Measurements from ENCODE around the gene TMEM258. TPM values are rescaled to one million over a fixed set of nuclear protein-coding genes. Genes with fewer than 3 reads are reported as not detected.

The TMEM258 gene
- total RNA-seq, 4 donors from 2014 or later: 33.6 to 42.8 (median 36.6) TPM

- no peak for TF ChIP-seq POLR2A (IDR thresholded peaks at IDR 0.05)
- no peak for TF ChIP-seq CTCF (IDR thresholded peaks at IDR 0.05)
- WGBS, 2 donors: 85 to 89% methylated on average over 18 to 20 of the region's 20 CpGs
- DNase-seq (ENCODE audit: low spot score in 2 of 2): no peak
- H3K4me3 ChIP-seq (ENCODE audit: low read depth, poor library complexity, severe bottlenecking): no peak overlapping the region
- intact Hi-C loops (cut with DNase I; ENCODE audit: low total_unique reads): no loop called here
Observed at GRCh38 chr11:61769946-61770683, 22.3 kb downstream of the TMEM258 start.

- H3K4me3 ChIP-seq (ENCODE audit: low read depth, poor library complexity, severe bottlenecking): no peak overlapping the region
- TF ChIP-seq POLR2A (IDR thresholded peaks at IDR 0.05) (no peak), CTCF (IDR thresholded peaks at IDR 0.05) (no peak)
- WGBS, 2 donors: 79 to 89% methylated on average over 23 to 30 of the region's 33 CpGs
- intact Hi-C loops (cut with DNase I; ENCODE audit: low total_unique reads): no loop called here
- DNase-seq (ENCODE audit: low spot score in 2 of 2): no peak
Observed at GRCh38 chr11:61769169-61769920, 23.1 kb downstream of the TMEM258 start.

DNA sequence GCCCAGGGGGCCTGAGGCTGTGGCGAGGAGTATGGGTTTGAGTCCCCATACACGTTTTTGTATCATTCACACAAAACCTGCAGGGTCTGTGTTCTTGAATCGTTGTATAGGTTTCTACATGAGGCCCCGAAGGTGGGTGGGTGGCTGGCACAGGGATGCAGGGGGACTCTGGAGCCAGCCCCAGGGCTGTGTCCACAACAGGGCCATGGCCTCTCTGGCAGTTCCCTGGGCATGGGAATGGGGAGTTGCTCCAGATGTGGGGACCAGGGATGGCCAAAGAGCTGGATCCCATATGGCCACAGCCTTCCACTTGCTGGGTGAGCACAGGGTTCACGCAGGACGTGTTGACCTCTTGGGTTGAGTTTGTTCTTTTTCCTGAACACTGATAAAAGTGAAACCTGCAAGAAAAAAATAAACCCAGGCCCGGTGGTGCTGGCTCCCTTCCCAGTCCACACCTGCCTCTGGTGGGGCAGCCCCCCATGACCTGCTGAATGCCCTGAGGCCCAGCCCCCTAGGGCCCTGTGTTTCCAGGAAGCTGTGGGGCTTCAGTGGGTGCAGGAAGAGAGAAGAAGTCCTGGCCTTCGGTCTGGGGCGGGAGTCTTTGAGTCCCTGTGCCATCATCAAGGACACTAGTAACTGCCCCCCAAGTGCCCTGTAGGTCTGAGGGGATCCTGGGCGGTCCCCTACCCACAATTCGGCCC lies 23.9 kb downstream of the TMEM258 start:
- no peak for TF ChIP-seq CTCF (IDR thresholded peaks at IDR 0.05)
- no peak for TF ChIP-seq POLR2A (IDR thresholded peaks at IDR 0.05)
- WGBS, 2 donors: 67 to 75% methylated on average over 11 of the region's 11 CpGs
- intact Hi-C loops (cut with DNase I; ENCODE audit: low total_unique reads): no loop called here
- no peak for DNase-seq (ENCODE audit: low spot score in 2 of 2)
- H3K4me3 ChIP-seq (ENCODE audit: low read depth, poor library complexity, severe bottlenecking): no peak overlapping the region

GRCh38 chr11:61766353-61766841 lies 26.0 kb downstream of the TMEM258 start:
- TF ChIP-seq CTCF (IDR thresholded peaks at IDR 0.05) (no peak), POLR2A (IDR thresholded peaks at IDR 0.05) (no peak)
- DNase-seq (ENCODE audit: low spot score in 2 of 2): no peak
- no peak overlapping the region for H3K4me3 ChIP-seq (ENCODE audit: low read depth, poor library complexity, severe bottlenecking)
- intact Hi-C loops (cut with DNase I; ENCODE audit: low total_unique reads): no loop called here
- WGBS, 2 donors: 73 to 75% methylated on average over 13 of the region's 13 CpGs

- TF ChIP-seq CTCF (IDR thresholded peaks at IDR 0.05) (no peak), POLR2A (IDR thresholded peaks at IDR 0.05) (no peak)
- no peak for DNase-seq (ENCODE audit: low spot score in 2 of 2)
- intact Hi-C loops (cut with DNase I; ENCODE audit: low total_unique reads): no loop called here
- 83 to 88% methylated on average over 15 to 19 of the region's 26 CpGs for WGBS, 2 donors
- H3K4me3 ChIP-seq (ENCODE audit: low read depth, poor library complexity, severe bottlenecking): no peak overlapping the region
Observed at GRCh38 chr11:61765550-61766253, 26.7 kb downstream of the TMEM258 start.
